ENCODE data around the gene NLRC5.

Gene NLRC5

DNA sequence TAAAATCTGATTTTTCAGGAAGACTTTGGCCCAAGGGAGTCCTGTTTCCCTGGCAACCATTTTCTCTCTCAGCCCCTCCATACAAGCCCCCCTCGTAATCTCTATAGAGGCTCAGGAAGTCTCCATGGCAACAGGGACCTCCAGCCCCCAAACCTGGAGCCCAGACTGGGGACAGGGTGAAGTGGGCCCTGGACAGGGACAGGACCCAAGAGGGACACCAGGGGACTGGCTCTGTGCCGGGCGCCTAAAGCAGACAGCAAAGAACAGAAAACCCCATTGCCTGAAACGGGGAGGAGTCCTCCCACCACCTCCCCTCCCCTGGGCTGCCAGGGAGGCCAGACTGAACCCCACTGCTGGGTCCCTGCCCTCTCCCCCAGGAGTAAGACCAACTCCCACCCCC is 143.7 kb downstream of the NLRC5 start:
- H3K27ac ChIP-seq (ENCODE audit: low read depth, low read length), result no peak overlapping the region
- H3K9ac ChIP-seq (ENCODE audit: low read length), result no peak overlapping the region
- H3K36me3 ChIP-seq (ENCODE audit: insufficient read depth, low read length), result peaks cover 5% of the 10 kb centered on the region
- no peaks in the 10 kb centered on the region for H3K4me1 ChIP-seq (ENCODE audit: insufficient read depth, low read length)
- no peak overlapping the region for H3K4me3 ChIP-seq (ENCODE audit: low read depth in 1 of 2, low read length in 2 of 2)
- H3K27me3 ChIP-seq (ENCODE audit: control insufficient read depth in 1 of 2, insufficient read depth in 2 of 2, low read length in 2 of 2), result no peaks in the 10 kb centered on the region
- no peaks in the 10 kb centered on the region for H3K9me3 ChIP-seq (ENCODE audit: low read length)

Data from muscle layer of colon (tissue), 2 donors.